ENCODE measurements around the gene KIZ. TPM values are rescaled to one million over a fixed set of nuclear protein-coding genes. Genes with fewer than 3 reads are reported as not detected.

Gene KIZ
- total RNA-seq (2014; rRNA removed; shearing (Covaris generic)) = 13.0 and 15.7 TPM in 2 replicates

DNA sequence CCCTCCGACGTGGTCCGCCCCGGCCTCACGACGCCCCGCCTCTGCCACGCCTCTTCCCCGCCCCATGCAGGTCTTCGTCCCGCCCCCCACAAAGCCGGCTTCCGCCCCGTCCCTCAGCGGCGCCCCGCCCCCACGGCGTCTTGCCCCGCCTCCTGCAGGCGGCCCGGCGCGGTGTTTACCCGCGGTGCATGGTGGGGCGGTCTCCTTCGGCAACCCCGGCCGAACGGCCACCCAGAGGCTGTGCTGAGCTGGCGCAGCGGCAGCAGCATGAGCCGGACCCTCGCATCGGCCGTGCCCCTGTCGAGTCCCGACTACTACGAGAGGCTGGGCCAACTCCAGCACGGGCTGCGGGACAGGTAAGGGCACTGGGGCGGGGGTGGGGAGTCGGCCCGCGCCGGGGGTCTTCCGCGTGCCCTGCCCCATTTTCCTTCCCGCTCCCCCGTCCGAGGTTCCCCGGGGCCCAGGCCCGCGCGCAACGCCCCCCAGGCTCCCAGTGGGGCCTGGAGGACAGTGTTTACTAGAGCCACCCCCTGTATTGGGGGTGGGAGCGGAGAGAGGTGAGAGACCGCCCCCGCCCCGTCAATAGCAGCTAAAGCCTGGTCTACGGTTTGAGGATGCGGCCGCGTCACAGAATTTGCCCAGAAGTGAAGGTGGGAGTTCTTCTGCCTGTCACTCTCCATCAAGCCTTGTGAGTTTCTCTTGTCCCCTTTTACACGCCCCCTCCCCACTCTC lies at the start of gene KIZ:
KIZ (plus strand) TSS at position 234 of the 732 bp plus-strand sequence; CDS start at position 268, 34 bp downstream.
- DNase-seq (ENCODE audit: low read depth) = peak; percentile 94

- DNase-seq (ENCODE audit: low read depth) = no peak
Measured at GRCh38 chr20:21077809-21078345, 48.0 kb upstream of the KIZ start.

DNA sequence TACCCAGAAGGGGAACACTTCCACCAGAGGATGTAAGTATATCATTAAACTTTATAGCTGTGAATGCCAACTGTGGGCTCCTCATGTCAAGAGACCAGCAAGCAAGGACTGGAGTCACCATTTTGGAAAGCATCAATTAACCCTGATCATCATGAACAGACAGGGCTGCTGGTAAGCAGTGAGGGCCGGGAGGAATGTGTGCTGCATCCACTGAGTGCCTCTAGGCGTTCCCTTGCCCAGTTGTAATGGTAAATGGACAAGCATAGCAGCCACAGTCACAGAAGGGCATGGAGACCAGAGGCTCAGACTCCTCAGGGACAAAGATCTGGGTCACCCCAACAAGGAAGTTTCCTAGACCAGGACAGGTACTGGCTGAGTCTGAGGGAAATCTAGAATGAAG lies 43.3 kb upstream of the KIZ start:
- no peak for DNase-seq (ENCODE audit: low read depth)

GRCh38 chr20:21083825-21084325 lies 42.0 kb upstream of the KIZ start:
- DNase-seq (ENCODE audit: low read depth) = no peak

GRCh38 chr20:21087862-21088540 lies 37.9 kb upstream of the KIZ start:
- DNase-seq (ENCODE audit: low read depth) = no peak

GRCh38 chr20:21089391-21089790 lies 36.5 kb upstream of the KIZ start:
- peak; percentile 14 for DNase-seq (ENCODE audit: low read depth)

GRCh38 chr20:21090111-21090618 lies 35.7 kb upstream of the KIZ start:
- DNase-seq (ENCODE audit: low read depth) = no peak

- DNase-seq (ENCODE audit: low read depth) = no peak
Measured at GRCh38 chr20:21090721-21091120, 35.2 kb upstream of the KIZ start.

DNA sequence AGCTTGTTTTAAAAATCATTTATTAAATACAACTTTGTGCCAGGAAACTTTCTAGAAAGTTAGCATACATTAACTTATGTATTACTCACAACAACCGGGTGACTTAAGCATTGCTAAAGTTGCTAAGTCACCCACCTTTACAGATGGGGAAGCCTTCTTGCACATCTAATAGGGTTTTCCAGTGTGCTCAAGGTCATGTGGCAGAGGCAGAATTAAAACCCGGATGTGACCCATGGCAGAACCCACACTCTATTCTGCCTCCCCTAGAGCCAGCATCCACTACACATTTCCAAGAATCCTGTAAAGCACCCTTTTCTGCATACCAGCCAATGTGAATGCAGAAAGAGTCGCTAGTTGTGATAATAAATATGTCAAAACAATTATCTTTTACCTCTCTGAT lies 33.1 kb upstream of the KIZ start:
- no peak for DNase-seq (ENCODE audit: low read depth)

GRCh38 chr20:21096321-21097043 lies 29.4 kb upstream of the KIZ start:
- DNase-seq (ENCODE audit: low read depth) = peak; percentile 84

DNA sequence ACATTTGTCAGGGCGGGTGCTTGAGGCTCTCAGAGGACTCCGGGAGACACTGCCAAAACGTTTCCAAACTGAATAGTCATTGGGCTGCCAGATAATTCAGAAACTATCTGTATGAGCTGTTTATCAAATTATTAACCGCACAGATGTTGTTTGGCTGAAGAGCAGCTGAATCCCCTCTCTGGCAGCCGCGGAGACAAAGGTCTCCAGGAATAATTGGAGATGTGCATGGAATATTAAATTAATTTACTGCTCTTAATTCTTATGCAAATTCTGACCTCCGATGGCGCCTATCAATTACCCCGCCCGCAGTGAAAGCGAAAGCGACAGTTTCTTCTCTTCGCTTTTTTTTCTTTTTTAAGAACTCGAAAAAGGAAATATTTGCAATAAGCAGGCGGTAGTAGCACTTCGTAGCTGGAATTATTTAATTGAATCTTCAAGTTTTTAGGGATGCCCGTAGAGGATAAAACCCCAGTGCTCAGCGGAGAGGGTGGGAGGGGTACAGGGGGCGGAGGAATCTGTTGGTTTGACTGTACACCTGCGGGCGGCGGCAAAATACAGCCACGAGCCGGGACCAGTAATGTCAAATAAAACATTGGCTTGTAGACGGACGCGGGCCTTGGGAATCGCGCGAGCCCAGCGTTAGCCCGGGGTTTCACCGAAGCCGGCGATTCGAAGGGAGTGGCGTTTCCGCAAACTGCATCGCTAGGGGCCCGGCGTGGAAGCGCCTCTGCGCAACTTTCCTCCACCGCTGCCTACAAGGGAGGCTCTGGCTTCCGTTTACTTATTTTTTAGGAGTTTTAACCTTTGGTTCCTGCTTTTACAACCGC lies 25.9 kb upstream of the KIZ start:
- no peak for DNase-seq (ENCODE audit: low read depth)

GRCh38 chr20:21100578-21101452 lies 25.1 kb upstream of the KIZ start:
- DNase-seq (ENCODE audit: low read depth) = peak; percentile 15

- DNase-seq (ENCODE audit: low read depth) = peak; percentile 51
Measured at GRCh38 chr20:21101453-21101931, 24.4 kb upstream of the KIZ start.

- DNase-seq (ENCODE audit: low read depth) = peak; percentile 42
Measured at GRCh38 chr20:21101932-21102575, 23.8 kb upstream of the KIZ start.

GRCh38 chr20:21102603-21103311 lies 23.1 kb upstream of the KIZ start:
- peak; percentile 60 for DNase-seq (ENCODE audit: low read depth)

DNA sequence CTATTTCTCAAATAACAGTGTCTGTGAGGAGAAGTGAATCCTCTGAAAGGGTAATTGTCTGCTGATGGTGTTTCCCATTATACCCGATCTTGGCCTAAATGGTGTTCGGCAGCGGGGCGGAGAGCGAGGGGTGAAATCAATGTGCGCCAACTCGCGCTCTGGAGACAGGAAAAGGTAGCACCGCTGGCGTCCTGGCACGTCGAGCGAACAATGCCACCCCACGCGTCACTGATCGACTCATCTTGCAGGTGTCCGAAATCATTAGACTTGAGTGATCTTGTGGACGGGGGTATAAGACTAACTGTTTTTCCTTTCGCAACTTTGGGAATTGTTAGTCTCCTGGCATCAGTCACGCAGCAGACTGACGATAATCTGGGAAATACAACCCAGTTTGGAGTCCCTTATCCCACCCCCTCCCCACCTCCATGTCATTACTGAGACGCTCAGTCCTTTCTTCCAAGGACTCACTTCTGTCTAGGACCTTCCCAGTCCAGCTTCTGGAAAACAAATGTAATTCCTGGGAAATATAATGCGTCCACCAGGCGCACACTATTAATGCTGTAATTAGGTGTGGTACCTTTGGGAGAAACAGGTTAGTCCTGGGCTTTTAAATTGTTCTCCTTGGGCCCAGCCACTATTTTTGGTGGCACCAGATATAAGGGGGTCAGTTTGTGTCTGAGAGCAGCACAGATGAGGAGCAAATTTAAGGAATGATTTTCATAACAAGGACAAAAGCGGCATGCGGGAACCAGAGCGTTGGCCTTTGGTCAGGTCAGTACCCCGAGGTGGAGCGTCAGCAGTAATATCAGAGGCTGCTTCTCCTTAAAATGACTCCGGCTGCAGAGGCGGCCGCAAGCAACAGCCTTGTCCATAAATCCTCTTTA lies 22.1 kb upstream of the KIZ start:
- no peak for DNase-seq (ENCODE audit: low read depth)

DNA sequence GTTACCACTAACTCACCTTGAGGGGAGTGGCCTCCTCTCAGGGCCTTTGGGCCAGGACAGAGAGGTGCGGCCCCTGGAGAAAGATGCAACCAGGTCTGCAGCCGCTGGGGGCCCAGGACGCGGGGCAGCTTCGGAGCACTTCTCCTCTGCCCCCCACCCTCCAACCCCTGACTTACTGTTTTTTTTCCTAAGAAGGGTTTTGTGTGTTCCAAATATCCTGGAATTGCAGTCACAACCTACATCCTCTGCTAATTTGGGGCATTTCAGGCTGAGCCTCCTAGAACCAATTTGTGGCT lies 21.5 kb upstream of the KIZ start:
- no peak for DNase-seq (ENCODE audit: low read depth)

- no peak for DNase-seq (ENCODE audit: low read depth)
Measured at GRCh38 chr20:21104921-21105320, 21.0 kb upstream of the KIZ start.

Data from RPMI7951 (cell line).